H7 (cell line): ENCODE measurements around the gene PHOSPHO2. TPM values are rescaled to one million over a fixed set of nuclear protein-coding genes. Genes with fewer than 3 reads are reported as not detected.
"Not testable (repeated sequence)": the region's sequence is repeated elsewhere in the genome, so short reads cannot be mapped to it uniquely, and the experiment has no call there.

Source experiments
- DNase-seq: peaks from one replicate; pipeline ENCODE4 v3.0.0; 2012
- H3K27me3 ChIP-seq: 2 replicates; pipeline ENCODE4 v1.6.0; 2011; ENCODE audit warnings: mild to moderate bottlenecking, low read length; ENCODE audit not compliant: control insufficient read depth, insufficient read depth
- H3K36me3 ChIP-seq: replicated peaks from 2 replicates; pipeline ENCODE4 v1.5.1; 2011; ENCODE audit warnings: low read length; ENCODE audit not compliant: control insufficient read depth, insufficient read depth
- H3K4me3 ChIP-seq: 2 replicates; pipeline ENCODE4 v1.5.1; 2011; ENCODE audit warnings: low read depth, mild to moderate bottlenecking, control low read depth, low read length, moderate library complexity; ENCODE audit not compliant: insufficient read depth
- total RNA-seq: library from RNA; depleted of rRNA; stranded (reverse); fragments of >200 nt; shearing (Covaris generic); gene quantifications from 2 replicates; pipeline ENCODE4 v1.2.3, GENCODE V29; 2014

PHOSPHO2 gene
- total RNA-seq, 1 experiment from 2014 or later, result 2.4 TPM

DNA sequence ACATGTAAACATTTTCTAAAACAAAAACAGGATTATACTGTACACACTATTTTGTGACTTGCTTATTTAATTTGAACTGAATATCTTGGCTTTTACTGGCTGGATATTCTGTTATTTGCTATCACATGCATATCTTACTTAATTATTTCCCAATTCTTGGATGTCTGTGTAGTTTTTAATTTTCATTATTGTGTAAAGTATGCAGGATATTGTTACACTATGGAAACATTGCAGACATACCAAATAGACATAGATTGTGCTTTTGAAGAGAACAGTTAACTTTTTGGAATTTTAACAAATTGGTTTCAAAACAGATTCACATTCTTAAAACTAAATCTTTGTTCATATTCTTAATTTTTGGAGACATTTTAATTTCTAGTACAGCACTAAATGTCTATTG is 2.1 kb downstream of the PHOSPHO2 start:
- Histone ChIP-seq H3K4me3 (no peak overlapping the region), H3K27me3 (peaks cover 1% of the 10 kb centered on the region; the same call in 1 of the 2 replicates), H3K36me3 (no peaks in the 10 kb centered on the region)
- no peak for DNase-seq

GRCh38 chr2:169699173-169699572 is 4.9 kb downstream of the PHOSPHO2 start:
- H3K4me3 ChIP-seq, DNase-seq, H3K36me3 ChIP-seq, H3K27me3 ChIP-seq: not testable (repeated sequence)

DNA sequence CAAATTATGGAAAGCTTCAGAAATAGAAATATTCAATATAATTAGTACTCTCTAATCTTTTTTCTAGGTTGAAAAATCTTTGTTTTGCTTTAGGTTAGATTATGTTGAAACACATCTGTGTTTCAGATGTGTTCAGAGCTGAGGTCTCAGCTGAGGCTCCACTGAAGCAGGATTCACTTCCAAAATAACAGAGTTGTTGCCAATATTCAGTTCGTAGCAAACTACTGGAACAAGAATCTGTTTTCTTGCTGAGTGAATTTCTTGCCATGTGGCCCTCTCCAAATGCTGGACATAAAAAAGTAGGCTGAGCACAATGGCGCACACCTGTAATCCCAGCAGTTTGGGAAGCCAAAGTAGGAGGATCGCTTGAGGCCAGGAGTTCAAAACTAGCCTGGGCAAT is 8.7 kb downstream of the PHOSPHO2 start:
- H3K4me3 ChIP-seq, result no peak overlapping the region
- no peak for DNase-seq
- H3K36me3 ChIP-seq, result no peaks in the 10 kb centered on the region
- H3K27me3 ChIP-seq, result no peaks in the 10 kb centered on the region

DNA sequence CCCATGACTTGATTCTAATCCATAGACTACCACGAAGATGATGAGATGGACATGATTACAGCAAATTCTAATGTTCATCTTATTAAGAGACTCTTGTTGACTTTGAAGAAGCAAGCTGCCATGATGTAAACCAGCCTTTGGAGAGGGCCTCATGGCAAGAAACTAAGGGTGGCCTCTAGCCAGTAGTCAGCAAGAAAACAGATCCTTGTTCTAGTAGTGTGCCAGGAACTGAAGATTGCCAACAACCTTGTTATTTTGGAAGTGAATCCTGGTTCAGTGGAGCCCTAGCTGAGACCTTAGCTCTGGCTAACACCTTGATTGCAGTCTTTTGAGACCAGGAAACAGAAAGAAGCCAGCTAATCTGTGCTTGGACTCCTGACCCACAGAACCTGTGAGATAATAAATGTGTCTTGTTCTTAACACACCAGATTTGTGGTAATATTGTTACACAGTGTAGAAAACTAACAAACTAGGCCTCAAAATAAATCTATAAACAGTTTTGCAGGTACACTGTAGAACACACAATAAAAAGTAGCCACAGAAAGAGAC is 10.0 kb downstream of the PHOSPHO2 start:
- H3K36me3 ChIP-seq, result no peaks in the 10 kb centered on the region
- H3K27me3 ChIP-seq, result no peaks in the 10 kb centered on the region
- H3K4me3 ChIP-seq, result no peak overlapping the region
- DNase-seq, result no peak

- Histone ChIP-seq H3K4me3 (no peak overlapping the region), H3K27me3 (no peaks in the 10 kb centered on the region), H3K36me3 (no peaks in the 10 kb centered on the region; the same call in 1 of the 2 replicates)
- DNase-seq, result no peak
Observed at GRCh38 chr2:169705927-169706326, 11.7 kb downstream of the PHOSPHO2 start.

- H3K4me3 ChIP-seq, result no peak overlapping the region
- no peaks in the 10 kb centered on the region for H3K27me3 ChIP-seq
- no peak for DNase-seq
- peaks cover 1% of the 10 kb centered on the region; the same call in 1 of the 2 replicates for H3K36me3 ChIP-seq
Observed at GRCh38 chr2:169707626-169708025, 13.4 kb downstream of the PHOSPHO2 start.

DNA sequence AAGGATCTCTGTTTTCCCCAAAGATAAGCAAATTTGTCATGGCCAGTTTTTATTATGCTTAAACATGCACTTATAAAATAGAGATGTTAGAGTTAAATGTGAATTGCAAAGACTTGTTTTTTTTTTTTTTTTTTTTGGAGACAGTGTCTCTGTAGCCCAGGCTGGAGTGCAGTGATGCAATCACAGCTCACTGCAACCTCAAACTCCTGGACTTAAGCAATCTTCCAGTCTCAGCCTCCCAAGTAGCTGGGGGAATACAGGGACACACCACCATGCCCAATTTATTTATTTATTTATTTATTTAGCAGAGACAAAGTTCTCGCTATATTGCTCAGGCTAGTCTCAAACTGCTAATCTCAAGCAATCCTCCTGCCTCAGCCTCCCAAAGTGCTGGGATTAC is 15.1 kb downstream of the PHOSPHO2 start:
- Histone ChIP-seq H3K4me3 (no peak overlapping the region), H3K36me3 (peaks cover 1% of the 10 kb centered on the region; the same call in 1 of the 2 replicates), H3K27me3 (no peaks in the 10 kb centered on the region)
- no peak for DNase-seq

DNA sequence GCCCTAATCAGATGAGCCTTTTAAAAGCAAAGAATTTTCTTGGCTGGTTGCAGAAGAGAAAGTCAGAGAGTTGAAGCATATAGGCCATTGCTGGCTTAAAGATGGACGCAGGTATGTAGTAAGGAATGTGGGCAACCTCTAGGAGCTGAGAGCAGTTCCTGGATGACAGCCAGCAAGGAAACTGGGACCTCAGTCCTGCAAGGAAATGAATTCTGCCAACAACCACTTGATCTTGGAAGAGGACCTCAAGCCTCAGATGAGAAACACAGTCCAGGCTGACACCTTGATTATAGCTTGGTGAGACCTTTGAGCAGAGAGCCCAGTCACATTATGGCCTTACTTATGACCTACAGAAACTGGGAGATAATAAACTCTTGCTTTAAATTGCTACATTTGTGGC is 15.7 kb downstream of the PHOSPHO2 start:
- no peaks in the 10 kb centered on the region for H3K27me3 ChIP-seq
- H3K36me3 ChIP-seq, result peaks cover 1% of the 10 kb centered on the region; the same call in 1 of the 2 replicates
- no peak for DNase-seq
- no peak overlapping the region for H3K4me3 ChIP-seq

- DNase-seq, result no peak
- Histone ChIP-seq H3K4me3 (no peak overlapping the region), H3K36me3 (peaks cover 1% of the 10 kb centered on the region; the same call in 1 of the 2 replicates), H3K27me3 (no peaks in the 10 kb centered on the region)
Observed at GRCh38 chr2:169711751-169712509, 17.7 kb downstream of the PHOSPHO2 start.

DNA sequence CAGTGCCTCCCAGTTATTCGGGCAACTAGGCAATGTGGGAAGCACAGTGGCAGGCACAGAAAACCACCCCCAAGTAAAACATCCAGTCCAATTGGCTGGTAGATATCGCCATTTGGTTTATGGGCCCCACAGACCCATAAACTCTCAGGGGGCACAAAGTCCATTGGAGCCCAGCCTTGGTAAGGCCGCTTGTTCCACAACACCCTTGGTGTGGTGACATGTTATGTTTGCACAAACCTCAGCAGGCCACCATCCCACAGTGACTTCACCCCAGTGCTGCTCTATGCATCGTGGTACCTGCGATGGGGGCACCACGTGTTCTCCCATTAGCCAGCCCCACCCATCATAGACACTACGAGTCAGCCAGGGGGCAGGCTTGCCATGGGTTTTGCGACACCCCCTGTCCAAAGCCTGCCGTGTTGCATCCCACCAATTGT is 18.5 kb downstream of the PHOSPHO2 start:
- no peak overlapping the region for H3K4me3 ChIP-seq
- DNase-seq, result no peak
- no peaks in the 10 kb centered on the region for H3K27me3 ChIP-seq
- H3K36me3 ChIP-seq, result peaks cover 1% of the 10 kb centered on the region; the same call in 1 of the 2 replicates

- H3K27me3 ChIP-seq, result no peaks in the 10 kb centered on the region
- no peak overlapping the region for H3K4me3 ChIP-seq
- DNase-seq, result no peak
- peaks cover 1% of the 10 kb centered on the region; the same call in 1 of the 2 replicates for H3K36me3 ChIP-seq
Observed at GRCh38 chr2:169713331-169713730, 19.1 kb downstream of the PHOSPHO2 start.

GRCh38 chr2:169714699-169715098 is 20.4 kb downstream of the PHOSPHO2 start:
- no peak for DNase-seq
- no peaks in the 10 kb centered on the region for H3K27me3 ChIP-seq
- H3K4me3 ChIP-seq, result no peak overlapping the region
- peaks cover 1% of the 10 kb centered on the region; the same call in 1 of the 2 replicates for H3K36me3 ChIP-seq

GRCh38 chr2:169715379-169716237 is 21.3 kb downstream of the PHOSPHO2 start:
- no peaks in the 10 kb centered on the region for H3K27me3 ChIP-seq
- no peak overlapping the region for H3K4me3 ChIP-seq
- DNase-seq, result no peak
- H3K36me3 ChIP-seq, result 0 out of 2 replicates have a peak, but pooled peaks cover 1% of the 10 kb centered on the region

- Histone ChIP-seq H3K4me3 (no peak overlapping the region), H3K36me3 (0 out of 2 replicates have a peak, but pooled peaks cover 1% of the 10 kb centered on the region), H3K27me3 (no peaks in the 10 kb centered on the region)
- no peak for DNase-seq
Observed at GRCh38 chr2:169716238-169716886, 22.1 kb downstream of the PHOSPHO2 start.
